GM13976 (cell line): Measurements from ENCODE around the gene EMP1.

Experiments used
- DNase-seq: peaks from one replicate; pipeline ENCODE4 v3.0.0; 2012; ENCODE audit warnings: low spot score
- in situ Hi-C: fragments of 300-500 bp; cut with MboI; formaldehyde crosslinking; loops from one replicate; pipeline ENCODE4 v1.12.0; 2022; ENCODE audit warnings: low sequenced_read_pairs, mixed read lengths, inconsistent platforms; ENCODE audit not compliant: unreplicated experiment
- TF ChIP-seq, protein P1 (sequence below): IDR thresholded peaks from 2 replicates; pipeline ENCODE4 v1.5.1; 2012; ENCODE audit warnings: borderline replicate concordance, mild to moderate bottlenecking; ENCODE audit not compliant: insufficient read depth; ENCODE audit errors: extremely low read depth, missing control alignments, control extremely low read depth

Gene EMP1

GRCh38 chr12:13251521-13251920 lies 55.0 kb downstream of the EMP1 start:
- in situ Hi-C loops: no loop called here
- TF ChIP-seq, protein P1, sequence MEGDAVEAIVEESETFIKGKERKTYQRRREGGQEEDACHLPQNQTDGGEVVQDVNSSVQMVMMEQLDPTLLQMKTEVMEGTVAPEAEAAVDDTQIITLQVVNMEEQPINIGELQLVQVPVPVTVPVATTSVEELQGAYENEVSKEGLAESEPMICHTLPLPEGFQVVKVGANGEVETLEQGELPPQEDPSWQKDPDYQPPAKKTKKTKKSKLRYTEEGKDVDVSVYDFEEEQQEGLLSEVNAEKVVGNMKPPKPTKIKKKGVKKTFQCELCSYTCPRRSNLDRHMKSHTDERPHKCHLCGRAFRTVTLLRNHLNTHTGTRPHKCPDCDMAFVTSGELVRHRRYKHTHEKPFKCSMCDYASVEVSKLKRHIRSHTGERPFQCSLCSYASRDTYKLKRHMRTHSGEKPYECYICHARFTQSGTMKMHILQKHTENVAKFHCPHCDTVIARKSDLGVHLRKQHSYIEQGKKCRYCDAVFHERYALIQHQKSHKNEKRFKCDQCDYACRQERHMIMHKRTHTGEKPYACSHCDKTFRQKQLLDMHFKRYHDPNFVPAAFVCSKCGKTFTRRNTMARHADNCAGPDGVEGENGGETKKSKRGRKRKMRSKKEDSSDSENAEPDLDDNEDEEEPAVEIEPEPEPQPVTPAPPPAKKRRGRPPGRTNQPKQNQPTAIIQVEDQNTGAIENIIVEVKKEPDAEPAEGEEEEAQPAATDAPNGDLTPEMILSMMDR: no peak
- no peak for DNase-seq

- TF ChIP-seq, protein P1: no peak
- in situ Hi-C loops: no loop called here
- DNase-seq: no peak
Observed at GRCh38 chr12:13252024-13252423, 55.5 kb downstream of the EMP1 start.

GRCh38 chr12:13252616-13253015 lies 56.1 kb downstream of the EMP1 start:
- DNase-seq: no peak
- TF ChIP-seq, protein P1: no peak
- in situ Hi-C loops: no loop called here

GRCh38 chr12:13253966-13254760 lies 57.6 kb downstream of the EMP1 start:
- DNase-seq: no peak
- in situ Hi-C loops: no loop called here
- TF ChIP-seq, protein P1: no peak

DNA sequence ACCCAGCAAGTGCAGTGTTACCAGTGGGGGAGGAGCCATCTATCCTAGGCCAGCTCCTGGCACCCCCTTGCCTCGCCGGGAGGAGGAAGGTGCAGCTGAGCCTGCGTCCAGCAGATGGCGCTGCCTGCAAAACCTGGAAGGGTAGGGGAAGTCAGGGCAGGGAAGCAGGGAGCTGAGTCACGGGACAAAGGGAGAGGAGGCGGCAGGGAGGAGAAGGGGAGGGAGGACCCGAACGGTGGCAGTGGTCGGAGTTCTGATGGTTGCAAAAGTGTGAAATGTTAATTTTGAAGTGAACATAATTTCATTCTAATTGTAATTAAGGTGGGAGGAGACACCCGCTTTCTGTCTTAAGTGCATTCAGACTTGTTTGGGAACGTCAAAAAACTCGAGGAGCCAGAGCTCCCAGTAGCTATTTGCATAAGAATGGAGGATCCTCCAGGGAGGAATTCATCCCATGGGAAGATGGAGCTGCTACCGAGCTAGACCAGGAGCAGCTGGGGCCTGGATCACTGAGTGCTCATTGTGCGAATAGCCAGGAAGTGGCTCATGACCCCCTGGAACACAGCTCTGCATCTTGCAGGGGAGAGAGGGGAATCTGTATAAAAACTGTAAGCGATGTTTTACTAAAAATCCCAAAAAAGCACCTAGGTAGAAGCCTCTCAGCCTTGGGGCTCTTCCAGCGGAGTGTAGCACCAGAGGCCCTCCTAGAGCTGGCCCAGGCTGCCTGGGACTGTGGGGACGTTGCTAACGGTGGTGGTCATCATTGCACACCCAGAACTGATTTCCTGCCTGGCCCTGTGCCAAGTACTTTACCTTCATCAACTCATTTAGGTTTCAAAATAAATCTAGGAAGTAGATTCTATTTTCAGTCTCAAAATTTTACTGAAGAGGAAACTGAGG lies 59.5 kb downstream of the EMP1 start:
- in situ Hi-C loops: no loop called here
- peak; percentile 78 for DNase-seq
- TF ChIP-seq, protein P1: peak; percentile 99

GRCh38 chr12:13256692-13257045 lies 60.1 kb downstream of the EMP1 start:
- in situ Hi-C loops: no loop called here
- DNase-seq: no peak
- TF ChIP-seq, protein P1: no peak
